Endothelial cell of umbilical vein (primary cell): ENCODE data around the gene RAB3B. TPM values are rescaled to one million over a fixed set of nuclear protein-coding genes. Genes with fewer than 3 reads are reported as not detected.

Source experiments
- BruUV-seq: library from RNA; stranded (reverse); fragments of 400-500 nt; replicated peaks from 2 replicates; lab custom pipeline; 2021; lab: Mats Ljungman, UMichigan
- CTCF ChIA-PET: fragments of 300-600, 350-600 bp; sonication (Branson Sonifier 250); formaldehyde crosslinking; loops from one replicate; lab custom pipeline; 2021; ENCODE audit warnings: antibody characterized with exemption, inconsistent platforms; lab: Charles Lee
- POLR2A ChIA-PET: fragments of 300-600, 350-600 bp; sonication (Branson Sonifier 250); formaldehyde crosslinking; loops from one replicate; lab custom pipeline; 2021; ENCODE audit warnings: antibody characterized with exemption, inconsistent platforms; lab: Charles Lee
- DNase-seq: peaks from one replicate; pipeline ENCODE4 v3.0.0-alpha.2; 2011; ENCODE audit warnings: low read depth, low spot score
- FAIRE-seq: peaks from 2 replicates; lab custom pipeline; 2011; peaks lifted over from hg19 to GRCh38; lab: Jason Lieb, UNC
- H2AFZ ChIP-seq: 2 replicates; pipeline ENCODE4 v1.6.0; 2012; ENCODE audit warnings: low read depth, low read length, control low read depth, inconsistent platforms
- H3K27ac ChIP-seq: 2 replicates; pipeline ENCODE4 v1.5.1; 2011; ENCODE audit warnings: low read depth, mild to moderate bottlenecking, control low read depth, low read length, moderate library complexity; ENCODE audit not compliant: insufficient read depth
- H3K27me3 ChIP-seq, 2 experiments: 2 replicates each; pipeline versions ENCODE4 v1.6.0 to v1.6.1; 2011; ENCODE audit warnings: low read length in 2 of 2, mixed read lengths in 1 of 2; ENCODE audit not compliant: control insufficient read depth in 2 of 2, insufficient read depth in 2 of 2
- H3K36me3 ChIP-seq, 2 experiments: 2 replicates in 1 of 2; 3 replicates in 1 of 2; pipeline ENCODE4 v1.5.1; 2011; ENCODE audit warnings: low read length in 2 of 2, mild to moderate bottlenecking in 1 of 2, moderate library complexity in 1 of 2; ENCODE audit not compliant: control insufficient read depth in 2 of 2, insufficient read depth in 2 of 2; ENCODE audit errors: extremely low read depth in 1 of 2
- H3K4me1 ChIP-seq: 3 replicates; pipeline ENCODE4 v1.5.1; 2011; ENCODE audit warnings: mild to moderate bottlenecking, low read length; ENCODE audit not compliant: control insufficient read depth, insufficient read depth; ENCODE audit errors: extremely low read depth
- H3K4me2 ChIP-seq: 2 replicates; pipeline ENCODE4 v1.6.1; 2011; ENCODE audit warnings: low read length, control low read depth, mixed read lengths; ENCODE audit not compliant: insufficient read depth
- H3K4me3 ChIP-seq, 3 experiments: fragments of 200-600 bp in 1 of 3; sonication (generic), shearing (Covaris generic) in 1 of 3; replicated peaks in 1 of 3; 2 replicates each; pipeline ENCODE4 v1.5.1; 2011 to 2016; ENCODE audit warnings: control low read depth in 3 of 3, low read length in 3 of 3, mild to moderate bottlenecking in 2 of 3, inconsistent platforms in 1 of 3, low read depth in 1 of 3, moderate library complexity in 1 of 3; ENCODE audit not compliant: insufficient read depth in 1 of 3
- H3K79me2 ChIP-seq: 2 replicates; pipeline ENCODE4 v1.6.0; 2012; ENCODE audit warnings: low read length, inconsistent platforms; ENCODE audit not compliant: control insufficient read depth, insufficient read depth
- H3K9ac ChIP-seq: replicated peaks from 2 replicates; pipeline ENCODE3; 2011; ENCODE audit warnings: low read length, control low read depth; ENCODE audit not compliant: insufficient read depth; ENCODE audit errors: extremely low read depth
- H3K9me1 ChIP-seq: replicated peaks from 3 replicates; pipeline ENCODE4 v1.6.0; 2011; ENCODE audit warnings: mild to moderate bottlenecking, low read length; ENCODE audit not compliant: control insufficient read depth, insufficient read depth; ENCODE audit errors: extremely low read depth
- H3K9me3 ChIP-seq: replicated peaks from 2 replicates; pipeline ENCODE4 v1.5.1; 2012; ENCODE audit warnings: low read length, inconsistent platforms; ENCODE audit not compliant: control insufficient read depth, insufficient read depth
- H4K20me1 ChIP-seq: replicated peaks from 2 replicates; pipeline ENCODE3; 2011; ENCODE audit warnings: mild to moderate bottlenecking, low read length; ENCODE audit not compliant: control insufficient read depth, insufficient read depth; ENCODE audit errors: extremely low read depth
- CTCF ChIP-seq, 2 donors: IDR thresholded peaks; 1 replicate in 1 of 2; 2 replicates in 1 of 2; pipeline ENCODE4 v1.5.1; 2011; ENCODE audit warnings: low read length in 2 of 2, mild to moderate bottlenecking in 2 of 2, moderate library complexity in 2 of 2, control low read depth in 1 of 2, inconsistent platforms in 1 of 2, low read depth in 1 of 2; ENCODE audit not compliant: insufficient read depth in 1 of 2; ENCODE audit errors: extremely low read depth in 1 of 2
- EZH2 ChIP-seq: IDR thresholded peaks from 2 replicates; pipeline ENCODE4 v1.6.1; 2012; ENCODE audit warnings: borderline replicate concordance, low read depth, mild to moderate bottlenecking, moderate library complexity, low read length, inconsistent platforms; ENCODE audit not compliant: severe bottlenecking
- FOS ChIP-seq: IDR thresholded peaks from 2 replicates; pipeline ENCODE4 v1.6.1; 2011; ENCODE audit warnings: mild to moderate bottlenecking, low read length, moderate library complexity, borderline replicate concordance; ENCODE audit not compliant: insufficient read depth
- GATA2 ChIP-seq: IDR thresholded peaks from 2 replicates; pipeline ENCODE4 v1.7.0; 2011; ENCODE audit warnings: low read depth, mild to moderate bottlenecking, moderate library complexity, mixed read lengths, low read length; ENCODE audit not compliant: insufficient read length, insufficient read depth
- JUN ChIP-seq: IDR thresholded peaks from 2 replicates; pipeline ENCODE4 v1.6.1; 2011; ENCODE audit warnings: borderline replicate concordance, low read depth; ENCODE audit not compliant: insufficient read length, insufficient read depth
- MAX ChIP-seq: IDR thresholded peaks from 2 replicates; pipeline ENCODE4 v1.6.1; 2011; ENCODE audit not compliant: insufficient read depth, insufficient read length
- MYC ChIP-seq: IDR thresholded peaks from one replicate; pipeline ENCODE4 v1.6.1; 2011; ENCODE audit warnings: mild to moderate bottlenecking, low read depth, low read length
- POLR2A ChIP-seq: IDR thresholded peaks from 2 replicates; pipeline ENCODE4 v1.6.1; 2012; ENCODE audit warnings: low read depth, mild to moderate bottlenecking, control low read depth, low read length
- POLR2AphosphoS5 ChIP-seq: IDR thresholded peaks from 2 replicates; pipeline ENCODE4 v1.6.1; 2012; ENCODE audit warnings: low read depth, mild to moderate bottlenecking, control low read depth, low read length, moderate library complexity; ENCODE audit not compliant: insufficient read depth
- dilution Hi-C: fragments of 300-500 bp; cut with MboI; formaldehyde crosslinking; loops from one replicate; pipeline ENCODE4 v1.15.0; 2019; ENCODE audit warnings: low sequenced_read_pairs; ENCODE audit not compliant: extremely low pct_ligation_motif_present
- intact Hi-C: fragments of 100-400 bp; cut with micrococcal nuclease; formaldehyde crosslinking; loops from one replicate; pipeline ENCODE4 v1.10.0; 2022
- polyA plus RNA-seq, 4 experiments: library from polyadenylated mRNA; depleted of rRNA in 3 of 4; stranded (reverse) in 3 of 4; unstranded in 1 of 4; fragments of >200 nt; gene quantifications; 2 replicates each; pipeline versions ENCODE4 v1.2.1 to v1.2.3, GENCODE V29; 2011 to 2012; ENCODE audit warnings: missing spikeins in 1 of 4
- total RNA-seq: library from RNA; stranded (reverse); gene quantifications from 2 replicates; pipeline ENCODE4 v1.2.3, GENCODE V29; 2021

Gene RAB3B
- total and polyA plus RNA-seq, 2 donors (not counting 3 experiments of a cell fraction or from before 2014, with no cell fraction given) = 4.1 to 10.4 TPM

- Histone ChIP-seq H3K4me3 (no peak overlapping the region), H3K27me3 (no peaks in the 10 kb centered on the region), H3K27ac (no peak overlapping the region), H3K79me2 (peaks cover 43% of the 10 kb centered on the region), H3K36me3 (no peaks in the 10 kb centered on the region), H4K20me1 (peaks cover 2% of the 10 kb centered on the region), H2AFZ (no peak overlapping the region), H3K4me2 (no peak overlapping the region), H3K9ac (no peak overlapping the region), H3K4me1 (no peaks in the 10 kb centered on the region), H3K9me1 (no peaks in the 10 kb centered on the region), H3K9me3 (no peaks in the 10 kb centered on the region)
- POLR2A ChIA-PET = no interaction called here
- TF ChIP-seq EZH2 (no peak), MAX (no peak), JUN (no peak), POLR2AphosphoS5 (no peak), CTCF (IDR thresholded peaks at IDR 0.05; ENCODE audit: extremely low read depth in 1 of 2, insufficient read depth in 1 of 2, low read depth in 1 of 2, low read length in 2 of 2) (no peak), FOS (no peak), GATA2 (no peak), MYC (no peak), POLR2A (no peak)
- BruUV-seq = no TSS peak
- dilution Hi-C loops (no loop called here), intact Hi-C loops (no loop called here)
- DNase-seq (no peak), FAIRE-seq (no peak)
- CTCF ChIA-PET = interaction anchor here (1.0 to 1.5 kb wide), 3 partner anchors 8 to 20 kb away, joined by 4 to 5 read pairs (median 4); no protein-coding TSS in a partner anchor
These were observed 131.2 kb downstream of the RAB3B start for GRCh38 chr1:51859333-51859732.
